ENCODE results near the gene A3GALT2. TPM values are rescaled to one million over a fixed set of nuclear protein-coding genes. Genes with fewer than 3 reads are reported as not detected.
A peak's percentile ranks its signal among the peaks of the same experiment; 100 is the strongest.

A3GALT2 gene
- total RNA-seq, 4 donors from 2014 or later: 0.89 TPM; not detected in 3

DNA sequence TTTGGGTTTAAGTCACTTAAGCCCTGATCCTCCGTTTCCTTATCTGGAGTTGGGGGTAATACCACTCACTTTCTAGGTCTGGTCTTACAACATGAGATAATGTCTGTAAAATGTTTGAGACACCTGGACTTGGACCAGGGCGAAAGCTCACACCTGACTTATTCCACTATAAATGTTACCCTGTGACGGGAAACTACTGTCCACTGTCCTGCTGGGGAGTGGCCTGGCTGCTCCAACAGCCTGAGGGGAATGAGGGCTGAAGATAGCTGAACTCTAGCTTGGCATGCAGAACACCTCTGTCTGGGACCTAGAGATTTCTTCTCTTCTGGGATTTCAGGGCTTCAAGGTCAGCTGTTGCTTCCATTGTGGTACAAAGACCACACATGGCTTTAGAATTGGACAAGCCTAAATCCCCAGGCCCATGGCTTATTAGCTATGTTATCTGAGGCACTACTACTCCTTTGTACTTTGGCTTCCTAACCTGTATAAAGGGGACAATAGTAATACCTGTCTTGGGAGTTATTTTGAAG lies 9.5 kb upstream of the A3GALT2 start:
- 92 to 96% methylated on average over 3 of the region's 3 CpGs for WGBS, 2 donors
- DNase-seq: no peak
- peaks cover 60 to 70% of the 10 kb centered on the region in 2 donors for H3K36me3 ChIP-seq
- peaks cover 69 to 77% of the 10 kb centered on the region in 2 donors for H3K4me1 ChIP-seq
- no peak for TF ChIP-seq POLR2A (IDR thresholded peaks at IDR 0.05)
- TF ChIP-seq, protein P1, sequence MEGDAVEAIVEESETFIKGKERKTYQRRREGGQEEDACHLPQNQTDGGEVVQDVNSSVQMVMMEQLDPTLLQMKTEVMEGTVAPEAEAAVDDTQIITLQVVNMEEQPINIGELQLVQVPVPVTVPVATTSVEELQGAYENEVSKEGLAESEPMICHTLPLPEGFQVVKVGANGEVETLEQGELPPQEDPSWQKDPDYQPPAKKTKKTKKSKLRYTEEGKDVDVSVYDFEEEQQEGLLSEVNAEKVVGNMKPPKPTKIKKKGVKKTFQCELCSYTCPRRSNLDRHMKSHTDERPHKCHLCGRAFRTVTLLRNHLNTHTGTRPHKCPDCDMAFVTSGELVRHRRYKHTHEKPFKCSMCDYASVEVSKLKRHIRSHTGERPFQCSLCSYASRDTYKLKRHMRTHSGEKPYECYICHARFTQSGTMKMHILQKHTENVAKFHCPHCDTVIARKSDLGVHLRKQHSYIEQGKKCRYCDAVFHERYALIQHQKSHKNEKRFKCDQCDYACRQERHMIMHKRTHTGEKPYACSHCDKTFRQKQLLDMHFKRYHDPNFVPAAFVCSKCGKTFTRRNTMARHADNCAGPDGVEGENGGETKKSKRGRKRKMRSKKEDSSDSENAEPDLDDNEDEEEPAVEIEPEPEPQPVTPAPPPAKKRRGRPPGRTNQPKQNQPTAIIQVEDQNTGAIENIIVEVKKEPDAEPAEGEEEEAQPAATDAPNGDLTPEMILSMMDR (IDR thresholded peaks at IDR 0.05): no peak
- H3K27me3 ChIP-seq: no peaks in the 10 kb centered on the region
- intact Hi-C loops (cut with DNase I): no loop called here
- no peak overlapping the region for H3K4me3 ChIP-seq (replicated peaks in 1 of 3)
- peak overlapping the region in 2 of 3 donors; percentile 72 to 77 for H3K27ac ChIP-seq
- H3K9me3 ChIP-seq: no peaks in the 10 kb centered on the region

DNA sequence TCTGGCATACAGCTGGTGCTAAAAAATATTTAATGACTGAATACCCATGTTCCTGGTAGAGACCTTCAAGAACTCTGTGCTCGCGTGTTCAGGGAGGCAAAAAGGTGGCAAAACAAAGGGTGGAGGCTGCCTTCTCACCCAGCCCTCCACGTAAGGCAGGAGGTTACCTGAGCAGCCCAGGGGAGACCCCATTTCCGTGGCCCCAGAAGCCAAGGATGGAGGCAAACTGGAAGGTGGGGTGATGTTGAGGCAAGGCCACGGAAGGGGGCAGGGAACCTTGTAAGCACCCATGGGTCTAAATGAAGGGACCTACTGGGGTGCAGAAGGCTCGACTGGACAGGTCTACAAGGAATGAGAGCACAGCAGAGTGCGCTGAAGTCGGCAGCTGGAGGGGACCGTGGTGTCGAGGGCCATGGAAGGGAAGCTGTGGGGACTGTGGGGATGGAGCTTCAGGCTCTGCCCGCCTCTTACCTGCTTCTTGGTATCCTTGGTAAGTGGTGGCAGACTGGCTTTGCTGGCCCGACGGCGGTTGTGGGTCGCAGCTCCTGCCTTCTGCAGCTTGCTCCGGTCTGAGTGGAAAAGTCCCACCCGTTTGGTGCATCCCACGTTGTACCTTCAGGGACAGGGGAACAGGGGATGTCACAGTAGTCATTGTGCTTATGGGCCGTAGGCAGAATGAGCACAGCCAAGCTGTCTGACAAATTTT lies 8.9 kb upstream of the A3GALT2 start:
- H3K4me1 ChIP-seq: peaks cover 65 to 77% of the 10 kb centered on the region in 2 donors
- intact Hi-C loops (cut with DNase I): no loop called here
- H3K36me3 ChIP-seq: peaks cover 66 to 77% of the 10 kb centered on the region in 2 donors
- no peak overlapping the region for H3K4me3 ChIP-seq (replicated peaks in 1 of 3)
- TF ChIP-seq, protein P1 (IDR thresholded peaks at IDR 0.05): no peak
- TF ChIP-seq POLR2A (IDR thresholded peaks at IDR 0.05): no peak
- DNase-seq: no peak
- H3K27ac ChIP-seq: peak overlapping the region in 2 of 3 donors; percentile 66 to 72
- H3K27me3 ChIP-seq: no peaks in the 10 kb centered on the region
- H3K9me3 ChIP-seq: no peaks in the 10 kb centered on the region
- WGBS, 2 donors: 89 to 90% methylated on average over 19 of the region's 19 CpGs

DNA sequence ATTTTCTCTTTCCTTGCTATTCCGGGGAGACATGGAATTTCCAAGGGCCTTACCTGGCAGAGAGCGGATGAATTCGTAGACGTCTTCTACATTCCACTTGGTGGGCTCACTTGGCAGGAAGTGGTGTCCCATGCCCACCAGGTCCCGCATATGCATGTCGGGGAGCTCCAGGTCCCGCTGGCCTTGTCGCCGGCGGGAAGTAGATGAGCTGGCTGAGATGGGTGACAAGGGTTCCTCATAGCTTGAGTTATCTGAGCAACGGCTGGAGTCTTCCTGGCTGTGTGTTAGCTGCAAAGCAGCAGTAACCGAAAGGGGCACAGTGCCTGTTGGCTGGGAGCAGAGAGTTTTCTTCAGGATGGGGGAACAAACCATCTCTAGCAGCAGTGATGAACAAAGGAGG lies 7.9 kb upstream of the A3GALT2 start:
- peak overlapping the region; percentile 66 to 76 (median 75) for H3K27ac ChIP-seq

DNA sequence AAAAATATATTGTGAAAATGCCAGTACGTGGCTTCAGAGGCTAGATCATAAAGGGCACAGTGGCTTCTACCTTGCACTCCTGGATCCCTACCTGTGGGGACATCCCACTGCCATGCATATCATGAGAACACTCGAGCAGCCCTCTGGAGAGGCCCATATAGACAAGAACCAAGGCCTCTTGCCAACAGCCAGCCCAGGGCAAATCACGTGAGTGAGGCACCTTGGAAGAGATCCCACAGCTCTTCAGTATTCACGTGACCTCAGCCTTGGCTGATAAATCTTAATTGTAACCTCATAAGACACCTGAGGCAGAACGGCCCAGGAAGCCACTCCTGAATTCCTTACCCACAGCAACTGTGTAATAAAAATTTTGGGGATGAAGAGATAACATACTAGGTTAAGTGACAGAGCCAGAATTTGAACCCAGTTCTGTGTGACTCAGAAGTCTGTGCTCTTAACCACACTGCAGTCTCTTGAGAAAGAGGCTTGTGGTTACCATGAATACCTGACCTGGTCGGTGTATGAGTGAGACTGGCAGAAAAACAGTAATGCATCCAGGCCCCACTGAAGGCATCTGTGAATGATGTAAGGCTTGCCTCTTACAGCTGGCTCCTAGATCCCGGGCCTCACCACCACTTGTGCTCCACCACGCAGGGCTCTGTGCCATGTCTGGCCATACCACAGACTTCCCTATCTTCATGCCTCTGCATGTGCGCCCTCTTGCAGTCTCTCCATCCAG lies 6.9 kb upstream of the A3GALT2 start:
- TF ChIP-seq, protein P1 (IDR thresholded peaks at IDR 0.05): peak in 1 of 6 experiments; percentile 7
- TF ChIP-seq POLR2A (IDR thresholded peaks at IDR 0.05): no peak
- intact Hi-C loops (cut with DNase I): no loop called here
- Histone ChIP-seq H3K27ac (peak overlapping the region; percentile 66 to 76 (median 75)), H3K36me3 (peaks cover 85 to 89% of the 10 kb centered on the region in 2 donors), H3K4me3 (replicated peaks in 1 of 3) (no peak overlapping the region), H3K27me3 (no peaks in the 10 kb centered on the region), H3K9me3 (no peaks in the 10 kb centered on the region), H3K4me1 (peaks cover 45 to 78% of the 10 kb centered on the region in 2 donors)
- DNase-seq: peak; percentile 94
- 21 to 32% methylated on average over 9 of the region's 9 CpGs for WGBS, 2 donors

More for the DNA sequence above, 7.9 kb upstream of the A3GALT2 start:
- peaks cover 75 to 86% of the 10 kb centered on the region in 2 donors for H3K36me3 ChIP-seq
- 94 to 100% methylated on average over 12 of the region's 12 CpGs for WGBS, 2 donors
- H3K27me3 ChIP-seq: no peaks in the 10 kb centered on the region
- H3K9me3 ChIP-seq: no peaks in the 10 kb centered on the region
- H3K4me3 ChIP-seq (replicated peaks in 1 of 3): no peak overlapping the region
- intact Hi-C loops (cut with DNase I): no loop called here
- TF ChIP-seq, protein P1 (IDR thresholded peaks at IDR 0.05): no peak
- no peak for TF ChIP-seq POLR2A (IDR thresholded peaks at IDR 0.05)
- peaks cover 56 to 77% of the 10 kb centered on the region in 2 donors for H3K4me1 ChIP-seq
- DNase-seq: no peak

All from thyroid gland (tissue), 4 donors.